Stomach (tissue), 9 donors: ENCODE data around the gene GJA5. TPM values are rescaled to one million over a fixed set of nuclear protein-coding genes. Genes with fewer than 3 reads are reported as not detected.

Source experiments
- DNase-seq, 2 donors: peaks; one replicate each; pipeline versions ENCODE4 v3.0.0 to v3.0.0-alpha.2; 2013 to 2019
- H3K27ac ChIP-seq, 5 donors: fragments of 200-600 bp in 4 of 5; sonication (generic) in 4 of 5; one replicate each; pipeline ENCODE4 v1.5.1; 2013 to 2019; ENCODE audit warnings: mild to moderate bottlenecking in 1 of 5, moderate library complexity in 1 of 5
- H3K27me3 ChIP-seq, 3 donors: fragments of 200-600 bp; sonication (generic); one replicate each; pipeline ENCODE4 v1.5.1; 2017 to 2019; ENCODE audit warnings: mixed run types in 1 of 3
- H3K36me3 ChIP-seq, 4 donors: fragments of 200-600 bp; sonication (generic); 1 replicate in 3 of 4; 2 replicates in 1 of 4; pipeline ENCODE4 v1.5.1; 2016 to 2019
- H3K4me1 ChIP-seq, 4 donors: fragments of 200-600 bp; sonication (generic); one replicate each; pipeline ENCODE4 v1.5.1; 2016 to 2019
- H3K4me3 ChIP-seq, 4 donors: fragments of 200-600 bp; sonication (generic) in 3 of 4; one replicate each; pipeline ENCODE4 v1.5.1; 2016 to 2019; ENCODE audit warnings: mild to moderate bottlenecking in 1 of 4
- H3K9me3 ChIP-seq, 4 donors: fragments of 200-600 bp; sonication (generic); one replicate each; pipeline ENCODE4 v1.5.1; 2016 to 2019
- CTCF ChIP-seq, 7 experiments: fragments of 450-650 bp in 4 of 7; fragments of 200-600 bp in 3 of 7; sonication (generic) in 3 of 7; IDR thresholded peaks; one replicate each; pipeline ENCODE4 v1.5.1; 2016 to 2019; ENCODE audit warnings: antibody characterized with exemption in 7 of 7, control low read depth in 2 of 7, mild to moderate bottlenecking in 1 of 7
- EP300 ChIP-seq: sonication (generic); formaldehyde crosslinking; IDR thresholded peaks from one replicate; pipeline ENCODE4 v1.6.1; 2017; ENCODE audit warnings: antibody characterized with exemption
- POLR2A ChIP-seq, 4 donors: fragments of 450-650 bp; IDR thresholded peaks; one replicate each; pipeline ENCODE4 v1.6.1; 2016; ENCODE audit warnings: antibody characterized with exemption in 4 of 4, control low read depth in 2 of 4, mild to moderate bottlenecking in 1 of 4, moderate library complexity in 1 of 4
- POLR2AphosphoS5 ChIP-seq, 3 donors: sonication (generic); formaldehyde crosslinking; IDR thresholded peaks; one replicate each; pipeline ENCODE4 v1.6.1; 2016; ENCODE audit warnings: antibody characterized with exemption in 3 of 3
- WGBS, 5 donors: extraction: QIAGEN DNeasy Blood & Tissue Kit in 3 of 5; methylation state at CpG; one replicate each; pipeline versions ENCODE4 v1.1.5 to v1.1.7; 2013 to 2018; 5-methylcytosine and 5-hydroxymethylcytosine counted together
- intact Hi-C: fragments of 100-400 bp; cut with DNase I; formaldehyde crosslinking; loops from one replicate; pipeline ENCODE4 v1.15.1; 2023; ENCODE audit warnings: low total_unique reads
- polyA plus RNA-seq, 3 donors: library from polyadenylated mRNA; stranded (reverse); fragments of 200-250 nt; gene quantifications; one replicate each; pipeline ENCODE4 v1.2.3, GENCODE V29; 2013
- total RNA-seq, 5 donors: library from RNA; depleted of rRNA; stranded (reverse); fragments of >200 nt; gene quantifications; one replicate each; pipeline versions ENCODE4 v1.1.0 to v1.2.3, GENCODE V29; 2014 to 2016
- donor health status: healthy with polysubstance abuse.
- donor health status: Bipolar disorder and iron deficiency.
- donor health status: healthy.

The GJA5 gene
- total and polyA plus RNA-seq, 8 donors, result under 0.01 to 4.8 (median 1.1) TPM; not detected in 1

DNA sequence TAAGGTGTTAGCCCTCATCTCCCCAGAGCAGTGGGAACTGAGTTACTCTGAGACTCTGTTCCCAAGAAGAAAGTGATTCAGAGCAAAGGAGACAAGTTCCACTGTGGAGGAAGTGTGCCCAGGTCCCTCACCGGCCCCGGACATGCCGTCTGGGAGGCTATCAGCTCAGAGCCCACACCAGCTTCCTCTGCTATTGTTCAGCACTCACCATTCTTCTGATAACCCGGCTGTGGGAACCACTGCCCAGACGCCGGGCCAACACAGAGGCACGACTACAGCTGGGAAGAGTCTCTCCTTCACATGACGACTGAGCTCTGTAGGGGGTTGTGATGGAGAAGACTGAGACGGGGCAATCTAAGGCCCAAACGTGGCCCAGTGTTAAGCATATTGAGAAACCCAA lies 34.2 kb upstream of the GJA5 start:
- TF ChIP-seq EP300 (no peak), POLR2AphosphoS5 (IDR thresholded peaks at IDR 0.05) (no peak), CTCF (IDR thresholded peaks at IDR 0.05) (no peak), POLR2A (IDR thresholded peaks at IDR 0.05) (no peak)
- Histone ChIP-seq H3K36me3 (no peaks in the 10 kb centered on the region), H3K27ac (no peak overlapping the region), H3K9me3 (no peaks in the 10 kb centered on the region), H3K4me3 (no peak overlapping the region), H3K4me1 (no peaks in the 10 kb centered on the region), H3K27me3 (peaks cover 0 to 7% (median 4%) of the 10 kb centered on the region in 3 donors)
- intact Hi-C loops, result no loop called here
- no peak for DNase-seq
- 23 to 49% (median 35%) methylated on average over 10 of the region's 10 CpGs for WGBS, 5 donors

DNA sequence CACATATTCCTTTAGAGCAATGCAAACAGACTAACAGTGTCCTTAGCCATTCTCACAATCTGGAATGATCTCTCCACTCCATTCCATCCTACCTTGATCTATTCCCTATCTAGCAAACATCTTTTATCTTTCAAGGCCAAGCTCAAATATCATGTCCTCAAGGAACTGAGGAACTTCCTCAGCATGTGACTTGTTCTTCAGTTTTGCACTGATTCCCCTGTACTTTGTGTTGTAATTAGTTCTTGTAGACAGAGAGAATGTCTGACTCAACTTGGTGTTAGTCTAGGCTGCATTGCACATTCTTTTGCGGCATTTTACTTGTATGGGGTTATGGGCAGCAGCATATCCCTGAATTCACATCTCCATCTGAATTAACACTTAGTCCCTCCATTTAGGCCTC lies 31.5 kb upstream of the GJA5 start:
- Histone ChIP-seq H3K4me1 (no peaks in the 10 kb centered on the region), H3K27me3 (peaks cover 0 to 7% (median 4%) of the 10 kb centered on the region in 3 donors), H3K27ac (no peak overlapping the region), H3K4me3 (no peak overlapping the region), H3K9me3 (no peaks in the 10 kb centered on the region), H3K36me3 (no peaks in the 10 kb centered on the region)
- intact Hi-C loops, result no loop called here
- TF ChIP-seq POLR2A (IDR thresholded peaks at IDR 0.05) (no peak), CTCF (IDR thresholded peaks at IDR 0.05) (no peak), POLR2AphosphoS5 (IDR thresholded peaks at IDR 0.05) (no peak), EP300 (no peak)
- no peak for DNase-seq
- WGBS, 5 donors, result 89 to 97% (median 94%) methylated on average over 1 of the region's 1 CpG

- Histone ChIP-seq H3K36me3 (no peaks in the 10 kb centered on the region), H3K4me3 (no peak overlapping the region), H3K9me3 (no peaks in the 10 kb centered on the region), H3K27ac (no peak overlapping the region), H3K27me3 (peaks cover 0 to 7% (median 3%) of the 10 kb centered on the region in 3 donors), H3K4me1 (no peaks in the 10 kb centered on the region)
- no peak for DNase-seq
- TF ChIP-seq CTCF (IDR thresholded peaks at IDR 0.05), result no peak
- no peak for TF ChIP-seq EP300
- TF ChIP-seq POLR2AphosphoS5 (IDR thresholded peaks at IDR 0.05), result no peak
- TF ChIP-seq POLR2A (IDR thresholded peaks at IDR 0.05), result no peak
- 50 to 80% (median 68%) methylated on average over 2 of the region's 2 CpGs for WGBS, 5 donors
- intact Hi-C loops, result no loop called here
Observed at GRCh38 chr1:147787765-147788164, 27.4 kb upstream of the GJA5 start.

- TF ChIP-seq EP300 (no peak), POLR2AphosphoS5 (IDR thresholded peaks at IDR 0.05) (no peak), CTCF (IDR thresholded peaks at IDR 0.05) (no peak), POLR2A (IDR thresholded peaks at IDR 0.05) (no peak)
- Histone ChIP-seq H3K4me3 (no peak overlapping the region), H3K9me3 (no peaks in the 10 kb centered on the region), H3K27me3 (peaks cover 0 to 18% (median 4%) of the 10 kb centered on the region in 3 donors), H3K36me3 (no peaks in the 10 kb centered on the region), H3K27ac (no peak overlapping the region), H3K4me1 (no peaks in the 10 kb centered on the region)
- intact Hi-C loops, result no loop called here
- DNase-seq, result peak in 1 of 2 donors; percentile 45
- WGBS, 5 donors, result 52 to 66% (median 56%) methylated on average over 3 of the region's 3 CpGs
Observed at GRCh38 chr1:147786536-147786935, 26.1 kb upstream of the GJA5 start.
